ENCODE results near the gene RNF38.
A peak's percentile ranks its signal among the peaks of the same experiment; 100 is the strongest.
"Not testable (repeated sequence)": the region's sequence is repeated elsewhere in the genome, so short reads cannot be mapped to it uniquely, and the experiment has no call there.

RNF38 gene

GRCh38 chr9:36315283-36315682 is 84.8 kb downstream of the RNF38 start:
- DNase-seq (ENCODE audit: insufficient read length, low spot score) (no peak), FAIRE-seq (no peak)
- no peak for TF ChIP-seq POLR2A (IDR thresholded peaks at IDR 0.05; ENCODE audit: low read depth, low read length)

GRCh38 chr9:36314740-36315139 is 85.3 kb downstream of the RNF38 start:
- TF ChIP-seq POLR2A (IDR thresholded peaks at IDR 0.05; ENCODE audit: low read depth, low read length) = no peak
- FAIRE-seq (no peak), DNase-seq (ENCODE audit: insufficient read length, low spot score) (no peak)

- FAIRE-seq = peak; percentile 71
- TF ChIP-seq POLR2A (IDR thresholded peaks at IDR 0.05; ENCODE audit: low read depth, low read length) = no peak
- no peak for DNase-seq (ENCODE audit: insufficient read length, low spot score)
Measured at GRCh38 chr9:36306471-36307306, 93.4 kb downstream of the RNF38 start.

GRCh38 chr9:36304366-36304765 is 95.7 kb downstream of the RNF38 start:
- not testable (repeated sequence) for FAIRE-seq; DNase-seq (ENCODE audit: insufficient read length, low spot score)

- FAIRE-seq = no peak
Measured at GRCh38 chr9:36301227-36301626, 98.8 kb downstream of the RNF38 start.

GRCh38 chr9:36298566-36298965 is 101.5 kb downstream of the RNF38 start:
- TF ChIP-seq POLR2A (IDR thresholded peaks at IDR 0.05; ENCODE audit: low read depth, low read length) = no peak
- DNase-seq (ENCODE audit: insufficient read length, low spot score) (no peak), FAIRE-seq (no peak)

More at GRCh38 chr9:36301227-36301626, 98.8 kb downstream of the RNF38 start:
- no peak for TF ChIP-seq POLR2A (IDR thresholded peaks at IDR 0.05; ENCODE audit: low read depth, low read length)
- no peak for DNase-seq (ENCODE audit: insufficient read length, low spot score)

- FAIRE-seq (no peak), DNase-seq (ENCODE audit: insufficient read length, low spot score) (no peak)
- no peak for TF ChIP-seq POLR2A (IDR thresholded peaks at IDR 0.05; ENCODE audit: low read depth, low read length)
Measured at GRCh38 chr9:36297798-36298197, 102.3 kb downstream of the RNF38 start.

- not testable (repeated sequence) for DNase-seq (ENCODE audit: insufficient read length, low spot score); FAIRE-seq
Measured at GRCh38 chr9:36294996-36295395, 105.1 kb downstream of the RNF38 start.

GRCh38 chr9:36293918-36294317 is 106.2 kb downstream of the RNF38 start:
- no peak for FAIRE-seq

GRCh38 chr9:36293171-36293570 is 106.9 kb downstream of the RNF38 start:
- no peak for FAIRE-seq
- DNase-seq (ENCODE audit: insufficient read length, low spot score) = no peak
- TF ChIP-seq POLR2A (IDR thresholded peaks at IDR 0.05; ENCODE audit: low read depth, low read length) = no peak

More at GRCh38 chr9:36293918-36294317, 106.2 kb downstream of the RNF38 start:
- no peak for DNase-seq (ENCODE audit: insufficient read length, low spot score)
- no peak for TF ChIP-seq POLR2A (IDR thresholded peaks at IDR 0.05; ENCODE audit: low read depth, low read length)

- DNase-seq (ENCODE audit: insufficient read length, low spot score) (no peak), FAIRE-seq (no peak)
- TF ChIP-seq POLR2A (IDR thresholded peaks at IDR 0.05; ENCODE audit: low read depth, low read length) = no peak
Measured at GRCh38 chr9:36292641-36293040, 107.4 kb downstream of the RNF38 start.

- DNase-seq (ENCODE audit: insufficient read length, low spot score) (no peak), FAIRE-seq (no peak)
- TF ChIP-seq POLR2A (IDR thresholded peaks at IDR 0.05; ENCODE audit: low read depth, low read length) = no peak
Measured at GRCh38 chr9:36290996-36291395, 109.1 kb downstream of the RNF38 start.

GRCh38 chr9:36289836-36290435 is 110.1 kb downstream of the RNF38 start:
- no peak for TF ChIP-seq POLR2A (IDR thresholded peaks at IDR 0.05; ENCODE audit: low read depth, low read length)
- DNase-seq (ENCODE audit: insufficient read length, low spot score) (no peak), FAIRE-seq (no peak)

GRCh38 chr9:36288070-36288469 is 112.0 kb downstream of the RNF38 start:
- TF ChIP-seq POLR2A (IDR thresholded peaks at IDR 0.05; ENCODE audit: low read depth, low read length) = no peak
- DNase-seq (ENCODE audit: insufficient read length, low spot score) = no peak
- FAIRE-seq = no peak
